ENCODE data around the gene FBXO31.
"Not testable (repeated sequence)": the region's sequence is repeated elsewhere in the genome, so short reads cannot be mapped to it uniquely, and the experiment has no call there.

Gene FBXO31

DNA sequence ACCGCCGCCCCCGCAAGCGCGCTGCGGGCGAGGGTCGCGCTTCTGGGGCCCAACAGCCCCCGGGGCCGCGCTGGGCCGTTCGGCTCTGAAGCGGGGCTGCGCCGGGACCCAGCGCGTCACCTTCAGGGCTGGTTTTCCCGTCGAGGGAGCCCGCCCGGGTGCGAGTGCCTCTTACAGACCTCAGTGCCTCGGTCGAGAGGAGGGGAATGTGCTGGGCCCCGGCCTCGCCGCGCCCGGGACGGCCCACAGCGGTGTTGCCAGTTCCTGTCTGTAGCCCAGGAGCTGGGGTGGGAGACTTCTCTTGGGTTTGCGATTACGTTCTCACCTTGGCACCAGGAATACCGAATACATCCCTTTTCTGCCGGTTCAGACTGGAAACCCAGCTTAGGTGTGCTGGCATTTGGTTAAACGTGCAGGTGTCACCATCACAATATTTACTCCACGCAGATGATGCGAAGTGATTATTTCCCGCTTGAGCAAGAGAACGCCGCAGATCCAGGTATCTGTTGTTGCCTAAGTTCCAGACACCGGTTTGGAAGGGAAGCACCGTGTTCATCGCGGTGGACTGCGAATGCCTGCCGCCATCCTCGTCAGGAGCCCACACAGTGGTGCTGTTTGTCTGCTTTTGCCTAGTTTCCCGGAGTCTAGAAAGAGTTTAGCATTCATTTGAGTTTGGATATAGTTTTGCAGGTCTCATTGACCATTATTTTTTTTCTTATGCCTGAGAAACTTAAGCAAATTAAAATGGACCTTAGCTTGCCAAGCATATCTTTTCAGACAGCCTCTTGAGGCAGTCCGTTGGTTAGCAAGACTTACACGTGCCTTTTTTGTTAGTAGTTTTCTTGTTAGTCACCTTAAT is 9.5 kb upstream of the FBXO31 start:
- peak overlapping the region; percentile 93 for H3K4me3 ChIP-seq (ENCODE audit: low read depth, low read length)
- peaks cover 57% of the 10 kb centered on the region for H3K79me2 ChIP-seq (ENCODE audit: control insufficient read depth, insufficient read depth, low read length, unreplicated experiment)
- peaks cover 32% of the 10 kb centered on the region for H3K4me1 ChIP-seq (ENCODE audit: control insufficient read depth, insufficient read depth, low read length, unreplicated experiment)
- H2AFZ ChIP-seq (ENCODE audit: low read length, unreplicated experiment): no peak overlapping the region
- no peaks in the 10 kb centered on the region; the same call in 1 of the 2 replicates for H3K36me3 ChIP-seq (ENCODE audit: insufficient read depth, low read length)
- H3K27me3 ChIP-seq (ENCODE audit: insufficient read depth, low read length): no peaks in the 10 kb centered on the region
- H3K27ac ChIP-seq (ENCODE audit: low read depth, low read length): peak overlapping the region; percentile 63

- H3K4me3 ChIP-seq (ENCODE audit: low read depth, low read length): peak within 1 kb of the TSS; percentile 93
- no peaks in the 10 kb centered on the region for H3K27me3 ChIP-seq (ENCODE audit: insufficient read depth, low read length)
- no peaks in the 10 kb centered on the region; the same call in 1 of the 2 replicates for H3K36me3 ChIP-seq (ENCODE audit: insufficient read depth, low read length)
- H3K4me1 ChIP-seq (ENCODE audit: control insufficient read depth, insufficient read depth, low read length, unreplicated experiment): peaks cover 39% of the 10 kb centered on the region
- no peak within 1 kb of the TSS for H2AFZ ChIP-seq (ENCODE audit: low read length, unreplicated experiment)
- peaks cover 48% of the 10 kb centered on the region for H3K79me2 ChIP-seq (ENCODE audit: control insufficient read depth, insufficient read depth, low read length, unreplicated experiment)
- peak within 1 kb of the TSS; percentile 88 for H3K27ac ChIP-seq (ENCODE audit: low read depth, low read length)
Observed at GRCh38 chr16:87391950-87392820, 8.6 kb upstream of the FBXO31 start, which contains the start of gene MAP1LC3B. TSS of gene MAP1LC3B (plus strand) at chr16:87392336. CDS start at chr16:87392428, 92 bp downstream.

DNA sequence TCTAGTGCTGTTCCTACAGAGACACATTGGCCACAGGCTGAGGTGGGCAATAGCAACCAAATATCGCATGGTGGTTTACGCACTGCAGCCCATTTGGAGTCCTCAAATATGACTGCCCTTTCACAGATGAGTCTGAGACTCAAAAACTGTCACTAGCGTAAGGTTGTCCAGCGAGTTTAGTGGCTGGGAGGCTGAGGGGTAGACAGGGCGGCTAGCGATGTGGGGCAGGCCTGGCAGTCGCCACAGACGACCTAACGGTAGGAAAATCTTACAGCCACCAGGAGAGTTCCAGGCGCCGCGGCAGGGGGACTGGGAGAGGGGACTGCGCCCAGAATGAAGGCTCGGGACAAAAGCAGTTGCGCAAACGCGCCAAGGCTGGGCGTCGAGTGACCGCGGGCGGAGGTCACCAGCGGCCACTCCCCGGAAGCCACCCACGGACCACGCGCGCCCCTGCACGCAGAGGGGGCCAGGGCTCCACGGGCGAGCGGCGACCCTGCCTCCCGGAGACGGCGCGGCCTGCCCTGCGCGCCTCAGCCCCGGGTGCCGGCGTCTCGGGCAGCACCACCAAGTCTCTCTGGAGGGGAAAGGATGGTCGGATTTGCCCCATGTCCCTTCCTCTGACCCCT is 7.9 kb upstream of the FBXO31 start:
- Histone ChIP-seq H3K4me3 (ENCODE audit: low read depth, low read length) (peak overlapping the region; percentile 93), H3K79me2 (ENCODE audit: control insufficient read depth, insufficient read depth, low read length, unreplicated experiment) (peaks cover 42% of the 10 kb centered on the region), H3K27ac (ENCODE audit: low read depth, low read length) (peak overlapping the region; percentile 88), H2AFZ (ENCODE audit: low read length, unreplicated experiment) (no peak overlapping the region), H3K27me3 (ENCODE audit: insufficient read depth, low read length) (no peaks in the 10 kb centered on the region), H3K36me3 (ENCODE audit: insufficient read depth, low read length) (no peaks in the 10 kb centered on the region; the same call in 1 of the 2 replicates), H3K4me1 (ENCODE audit: control insufficient read depth, insufficient read depth, low read length, unreplicated experiment) (peaks cover 39% of the 10 kb centered on the region)

DNA sequence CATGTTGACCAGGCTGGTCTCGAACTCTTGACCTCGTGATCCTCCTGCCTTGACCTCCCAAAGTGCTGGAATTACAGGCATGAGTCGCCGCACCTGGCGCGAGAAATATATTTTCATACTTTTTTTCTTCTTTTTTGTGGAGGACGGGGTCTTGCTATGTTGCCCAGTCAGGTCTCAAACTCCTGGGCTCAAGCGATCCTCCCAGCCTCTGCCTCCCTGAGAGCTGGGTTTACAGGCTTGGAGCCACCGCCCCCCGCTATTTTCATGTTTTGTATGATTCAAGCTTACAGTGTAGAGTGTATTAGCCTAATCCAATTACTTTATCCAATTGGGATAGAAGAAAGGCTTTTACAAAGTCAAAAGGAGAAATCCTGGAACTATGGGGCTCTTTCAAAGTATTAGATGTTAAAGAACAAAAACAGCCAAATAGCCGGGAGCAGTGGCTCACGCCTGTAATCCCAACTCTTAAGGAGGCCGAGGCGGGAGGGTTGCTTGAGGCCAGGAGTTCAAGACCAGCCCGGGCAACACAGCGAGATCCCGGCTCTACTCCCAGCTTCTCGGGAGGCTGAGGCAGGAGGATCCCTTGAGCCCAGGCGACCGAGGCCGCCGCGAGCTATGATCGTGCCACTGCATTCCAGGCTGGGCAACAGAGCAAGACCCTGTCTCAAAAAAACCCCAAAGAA is 7.2 kb upstream of the FBXO31 start:
- H3K4me3 ChIP-seq (ENCODE audit: low read depth, low read length): peak overlapping the region; percentile 93
- H3K79me2 ChIP-seq (ENCODE audit: control insufficient read depth, insufficient read depth, low read length, unreplicated experiment): peaks cover 36% of the 10 kb centered on the region
- peak overlapping the region; percentile 88 for H3K27ac ChIP-seq (ENCODE audit: low read depth, low read length)
- H3K27me3 ChIP-seq (ENCODE audit: insufficient read depth, low read length): no peaks in the 10 kb centered on the region
- H2AFZ ChIP-seq (ENCODE audit: low read length, unreplicated experiment): no peak overlapping the region
- H3K36me3 ChIP-seq (ENCODE audit: insufficient read depth, low read length): no peaks in the 10 kb centered on the region; the same call in 1 of the 2 replicates
- H3K4me1 ChIP-seq (ENCODE audit: control insufficient read depth, insufficient read depth, low read length, unreplicated experiment): peaks cover 39% of the 10 kb centered on the region

- not testable (repeated sequence) for H2AFZ ChIP-seq (ENCODE audit: low read length, unreplicated experiment); H3K36me3 ChIP-seq (ENCODE audit: insufficient read depth, low read length); H3K27me3 ChIP-seq (ENCODE audit: insufficient read depth, low read length); H3K4me3 ChIP-seq (ENCODE audit: low read depth, low read length)
- Histone ChIP-seq H3K4me1 (ENCODE audit: control insufficient read depth, insufficient read depth, low read length, unreplicated experiment) (peaks cover 33% of the 10 kb centered on the region), H3K27ac (ENCODE audit: low read depth, low read length) (0 out of 2 replicates have a peak overlapping the region, but pooled peaks have one; percentile 83), H3K79me2 (ENCODE audit: control insufficient read depth, insufficient read depth, low read length, unreplicated experiment) (peaks cover 28% of the 10 kb centered on the region)
Observed at GRCh38 chr16:87389914-87390313, 6.3 kb upstream of the FBXO31 start.

- Histone ChIP-seq H2AFZ (ENCODE audit: low read length, unreplicated experiment) (peak overlapping the region; percentile 40), H3K27me3 (ENCODE audit: insufficient read depth, low read length) (no peaks in the 10 kb centered on the region), H3K4me3 (ENCODE audit: low read depth, low read length) (no peak overlapping the region), H3K27ac (ENCODE audit: low read depth, low read length) (peak overlapping the region; percentile 83), H3K79me2 (ENCODE audit: control insufficient read depth, insufficient read depth, low read length, unreplicated experiment) (peaks cover 21% of the 10 kb centered on the region), H3K36me3 (ENCODE audit: insufficient read depth, low read length) (no peaks in the 10 kb centered on the region), H3K4me1 (ENCODE audit: control insufficient read depth, insufficient read depth, low read length, unreplicated experiment) (peaks cover 27% of the 10 kb centered on the region)
Observed at GRCh38 chr16:87389245-87389644, 5.7 kb upstream of the FBXO31 start.

- Histone ChIP-seq H3K4me1 (ENCODE audit: control insufficient read depth, insufficient read depth, low read length, unreplicated experiment) (peaks cover 22% of the 10 kb centered on the region), H3K79me2 (ENCODE audit: control insufficient read depth, insufficient read depth, low read length, unreplicated experiment) (peaks cover 17% of the 10 kb centered on the region), H3K4me3 (ENCODE audit: low read depth, low read length) (peak overlapping the region; percentile 36), H3K27ac (ENCODE audit: low read depth, low read length) (peak overlapping the region; percentile 83), H2AFZ (ENCODE audit: low read length, unreplicated experiment) (no peak overlapping the region), H3K36me3 (ENCODE audit: insufficient read depth, low read length) (no peaks in the 10 kb centered on the region), H3K27me3 (ENCODE audit: insufficient read depth, low read length) (no peaks in the 10 kb centered on the region)
Observed at GRCh38 chr16:87388818-87389134, 5.2 kb upstream of the FBXO31 start.

DNA sequence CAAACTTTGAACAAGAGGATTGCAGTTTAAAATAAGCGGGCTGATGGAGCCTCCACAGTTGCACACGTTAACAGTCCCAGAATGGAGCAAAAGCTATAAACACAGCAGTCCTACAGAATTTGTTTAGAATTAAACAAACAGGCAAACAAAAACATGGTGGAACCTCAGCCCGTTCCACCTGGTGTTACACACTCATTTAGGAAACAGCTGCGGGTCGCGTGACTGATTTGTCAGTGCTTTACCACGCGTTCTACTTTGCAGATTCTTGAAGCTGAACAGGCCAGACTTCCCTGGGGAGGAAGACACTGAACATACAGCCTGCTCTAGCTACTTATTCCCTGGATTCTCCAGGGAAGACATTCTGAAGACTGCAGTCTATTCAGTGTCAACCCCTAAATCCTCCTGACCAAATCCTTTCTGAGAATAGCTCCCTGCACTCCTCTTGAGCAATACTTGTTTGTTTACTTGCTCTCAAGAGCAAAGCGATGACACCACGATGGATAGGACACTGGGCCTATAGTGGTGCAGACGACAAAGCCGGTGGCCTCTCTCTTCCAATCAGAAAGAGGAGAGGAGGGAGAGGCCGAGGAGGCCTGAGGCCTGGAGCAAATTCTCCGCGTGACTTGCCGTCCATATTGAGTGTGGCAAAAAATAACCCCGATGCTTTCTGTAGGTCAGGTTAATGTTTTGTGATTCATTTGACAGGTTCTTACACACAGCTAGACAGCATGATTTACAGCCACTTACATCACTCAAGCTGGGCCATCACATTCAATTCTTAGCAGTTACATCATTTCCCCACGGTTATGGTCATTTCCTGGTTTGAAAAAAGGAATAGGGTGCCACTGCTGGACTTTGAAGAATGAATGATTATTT is 4.6 kb upstream of the FBXO31 start:
- Histone ChIP-seq H2AFZ (ENCODE audit: low read length, unreplicated experiment) (peak overlapping the region; percentile 70), H3K79me2 (ENCODE audit: control insufficient read depth, insufficient read depth, low read length, unreplicated experiment) (peaks cover 11% of the 10 kb centered on the region), H3K4me1 (ENCODE audit: control insufficient read depth, insufficient read depth, low read length, unreplicated experiment) (peaks cover 19% of the 10 kb centered on the region), H3K27me3 (ENCODE audit: insufficient read depth, low read length) (no peaks in the 10 kb centered on the region), H3K27ac (ENCODE audit: low read depth, low read length) (peak overlapping the region; percentile 83), H3K4me3 (ENCODE audit: low read depth, low read length) (peak overlapping the region; percentile 46), H3K36me3 (ENCODE audit: insufficient read depth, low read length) (no peaks in the 10 kb centered on the region)

GRCh38 chr16:87384875-87385167 is 1.2 kb upstream of the FBXO31 start:
- Histone ChIP-seq H3K79me2 (ENCODE audit: control insufficient read depth, insufficient read depth, low read length, unreplicated experiment) (peaks cover 33% of the 10 kb centered on the region), H3K4me3 (ENCODE audit: low read depth, low read length) (peak overlapping the region; percentile 85), H2AFZ (ENCODE audit: low read length, unreplicated experiment) (peak overlapping the region; percentile 88), H3K4me1 (ENCODE audit: control insufficient read depth, insufficient read depth, low read length, unreplicated experiment) (peaks cover 36% of the 10 kb centered on the region)
- H3K36me3 ChIP-seq (ENCODE audit: insufficient read depth, low read length); H3K27me3 ChIP-seq (ENCODE audit: insufficient read depth, low read length); H3K27ac ChIP-seq (ENCODE audit: low read depth, low read length): not testable (repeated sequence)
